H1 (cell line): Measurements from ENCODE around the gene PYGB. TPM values are rescaled to one million over a fixed set of nuclear protein-coding genes. Genes with fewer than 3 reads are reported as not detected.

Experiments
- CTCF ChIA-PET: fragments of 300-600 bp; sonication (Branson Sonifier 250); formaldehyde crosslinking; loops from one replicate; lab custom pipeline; 2021; ENCODE audit not compliant: partially characterized antibody; lab: Charles Lee
- POLR2A ChIA-PET: fragments of 300-600 bp; sonication (Branson Sonifier 250); formaldehyde crosslinking; loops from one replicate; lab custom pipeline; 2021; ENCODE audit warnings: inconsistent platforms; ENCODE audit not compliant: partially characterized antibody; lab: Charles Lee
- DNase-seq, 2 experiments: peaks; one replicate each; pipeline versions ENCODE4 v3.0.0 to v3.0.0-alpha.2; 2010 to 2022; ENCODE audit warnings: low spot score in 2 of 2, low read depth in 1 of 2, mixed read lengths in 1 of 2
- FAIRE-seq: peaks from 2 replicates; lab custom pipeline; 2011; peaks lifted over from hg19 to GRCh38; lab: Jason Lieb, UNC
- H2AFZ ChIP-seq: 2 replicates; pipeline ENCODE4 v1.8.1; 2012; ENCODE audit warnings: low read length, inconsistent platforms
- H2AK5ac ChIP-seq: 2 replicates; pipeline ENCODE4 v1.6.1; 2013; ENCODE audit warnings: low read depth, low read length
- H2BK120ac ChIP-seq: replicated peaks from 2 replicates; pipeline ENCODE3; 2013; ENCODE audit warnings: low read depth, low read length, inconsistent platforms
- H2BK12ac ChIP-seq: 2 replicates; pipeline ENCODE4 v1.6.1; 2013; ENCODE audit warnings: low read depth, low read length
- H2BK15ac ChIP-seq: 2 replicates; pipeline ENCODE4 v1.6.1; 2013; ENCODE audit warnings: low read length
- H2BK20ac ChIP-seq: 2 replicates; pipeline ENCODE4 v1.6.1; 2013; ENCODE audit warnings: low read length
- H2BK5ac ChIP-seq: 2 replicates; pipeline ENCODE4 v1.6.1; 2013; ENCODE audit warnings: low read depth, low read length
- H3K14ac ChIP-seq: 2 replicates; pipeline ENCODE4 v1.6.1; 2013; ENCODE audit warnings: inconsistent platforms; ENCODE audit not compliant: insufficient read length
- H3K18ac ChIP-seq: 2 replicates; pipeline ENCODE4 v1.6.1; 2013; ENCODE audit warnings: low read length; ENCODE audit errors: extremely low read depth
- H3K23ac ChIP-seq: 2 replicates; pipeline ENCODE4 v1.6.1; 2013; ENCODE audit warnings: inconsistent platforms; ENCODE audit not compliant: insufficient read length
- H3K23me2 ChIP-seq: 2 replicates; pipeline ENCODE4 v1.6.1; 2013; ENCODE audit warnings: low read depth, low read length
- H3K27ac ChIP-seq: 2 replicates; pipeline ENCODE4 v1.6.1; 2011; ENCODE audit warnings: low read depth, low read length, inconsistent platforms
- H3K27me3 ChIP-seq, 4 experiments: replicated peaks in 1 of 4; 1 replicate in 1 of 4; 2 replicates in 3 of 4; pipeline versions ENCODE4 v1.6.1 to v1.8.1; 2011 to 2013; ENCODE audit warnings: low read length in 3 of 4, mild to moderate bottlenecking in 3 of 4, inconsistent platforms in 2 of 4, mixed read lengths in 2 of 4, moderate library complexity in 1 of 4; ENCODE audit not compliant: control insufficient read depth in 3 of 4, insufficient read depth in 3 of 4; ENCODE audit errors: extremely low read depth in 1 of 4
- H3K36me3 ChIP-seq, 4 experiments: 2 replicates each; pipeline versions ENCODE4 v1.6.1 to v1.8.1; 2011 to 2013; ENCODE audit warnings: mild to moderate bottlenecking in 4 of 4, low read length in 3 of 4, moderate library complexity in 2 of 4, control low read depth in 1 of 4, inconsistent platforms in 1 of 4; ENCODE audit not compliant: insufficient read depth in 4 of 4, control insufficient read depth in 2 of 4
- H3K4ac ChIP-seq: replicated peaks from 2 replicates; pipeline ENCODE3; 2013; ENCODE audit warnings: low read length, low read depth, mixed read lengths, inconsistent platforms; ENCODE audit not compliant: insufficient read length
- H3K4me1 ChIP-seq, 4 experiments: replicated peaks in 1 of 4; 1 replicate in 1 of 4; 2 replicates in 3 of 4; pipeline versions ENCODE4 v1.6.1 to v1.8.1; 2011 to 2013; ENCODE audit warnings: low read length in 3 of 4, inconsistent platforms in 2 of 4, mixed read lengths in 1 of 4; ENCODE audit not compliant: insufficient read depth in 4 of 4, control insufficient read depth in 3 of 4
- H3K4me2 ChIP-seq, 2 experiments: 2 replicates each; pipeline versions ENCODE4 v1.6.1 to v1.8.1; 2011 to 2013; ENCODE audit warnings: low read depth in 2 of 2, low read length in 2 of 2, control low read depth in 1 of 2, inconsistent platforms in 1 of 2, mild to moderate bottlenecking in 1 of 2; ENCODE audit not compliant: insufficient read depth in 1 of 2
- H3K4me3 ChIP-seq, 4 experiments: fragments of 200-600, 300-600 bp in 1 of 4; sonication (generic), shearing (Covaris generic), sonication (Bioruptor Twin) in 1 of 4; 2 replicates each; pipeline versions ENCODE4 v1.5.1 to v1.8.1; 2011 to 2016; ENCODE audit warnings: low read length in 4 of 4, low read depth in 3 of 4, control low read depth in 2 of 4, inconsistent platforms in 2 of 4, mild to moderate bottlenecking in 2 of 4, mixed read lengths in 1 of 4, moderate library complexity in 1 of 4; ENCODE audit not compliant: insufficient read depth in 2 of 4; ENCODE audit errors: extremely low read depth in 1 of 4
- H3K56ac ChIP-seq: replicated peaks from 2 replicates; pipeline ENCODE3; 2013; ENCODE audit warnings: low read depth, mild to moderate bottlenecking, mixed read lengths, low read length, inconsistent platforms; ENCODE audit not compliant: insufficient read length
- H3K79me1 ChIP-seq: 2 replicates; pipeline ENCODE4 v1.6.1; 2013; ENCODE audit warnings: low read depth, low read length, control low read depth
- H3K79me2 ChIP-seq, 2 experiments: 2 replicates each; pipeline versions ENCODE4 v1.6.1 to v1.8.1; 2012 to 2013; ENCODE audit warnings: low read length in 2 of 2, mild to moderate bottlenecking in 2 of 2, inconsistent platforms in 1 of 2; ENCODE audit not compliant: insufficient read depth in 2 of 2, control insufficient read depth in 1 of 2
- H3K9ac ChIP-seq, 4 experiments: replicated peaks in 1 of 4; 1 replicate in 1 of 4; 2 replicates in 3 of 4; pipeline versions ENCODE4 v1.6.1 to v1.8.1; 2011 to 2013; ENCODE audit warnings: low read depth in 3 of 4, low read length in 3 of 4, control low read depth in 2 of 4, mild to moderate bottlenecking in 2 of 4, moderate library complexity in 2 of 4, inconsistent platforms in 1 of 4; ENCODE audit errors: extremely low read depth in 1 of 4
- H3K9me3 ChIP-seq, 2 experiments: 2 replicates each; pipeline versions ENCODE4 v1.6.1 to v1.8.1; 2012 to 2013; ENCODE audit warnings: mild to moderate bottlenecking in 2 of 2, moderate library complexity in 2 of 2, control low read depth in 1 of 2, inconsistent platforms in 1 of 2, low read depth in 1 of 2, low read length in 1 of 2, mixed read lengths in 1 of 2; ENCODE audit not compliant: insufficient read depth in 2 of 2
- H4K20me1 ChIP-seq, 2 experiments: replicated peaks in 1 of 2; 2 replicates each; pipeline versions ENCODE3 to v1.8.1; 2011 to 2013; ENCODE audit warnings: inconsistent platforms in 2 of 2, low read length in 2 of 2, mild to moderate bottlenecking in 1 of 2; ENCODE audit not compliant: insufficient read depth in 2 of 2, control insufficient read depth in 1 of 2
- H4K5ac ChIP-seq: 2 replicates; pipeline ENCODE4 v1.6.1; 2013; ENCODE audit warnings: low read length, low read depth, mixed read lengths, inconsistent platforms; ENCODE audit not compliant: insufficient read length
- H4K8ac ChIP-seq: 2 replicates; pipeline ENCODE4 v1.8.0; 2013; ENCODE audit warnings: mild to moderate bottlenecking, moderate library complexity, low read length, inconsistent platforms; ENCODE audit not compliant: insufficient read depth; ENCODE audit errors: extremely low read depth
- H4K91ac ChIP-seq: replicated peaks from 2 replicates; pipeline ENCODE3; 2013; ENCODE audit warnings: low read length, mixed read lengths, inconsistent platforms; ENCODE audit not compliant: insufficient read length
- BRCA1 ChIP-seq: IDR thresholded peaks from 2 replicates; pipeline ENCODE4 v1.6.1; 2012; ENCODE audit warnings: low read depth, low read length, improper control_type of control experiment
- CHD2 ChIP-seq: IDR thresholded peaks from 2 replicates; pipeline ENCODE4 v1.6.1; 2012; ENCODE audit warnings: low read length, improper control_type of control experiment
- TBP ChIP-seq: IDR thresholded peaks from 2 replicates; pipeline ENCODE4 v1.6.1; 2011; ENCODE audit warnings: low read depth, low read length, improper control_type of control experiment
- WGBS, 2 experiments: shearing (Covaris generic) in 1 of 2; methylation state at CpG; one replicate each; pipeline versions ENCODE4 v1.1.6 to v1.1.7; 2013 to 2015; ENCODE audit warnings: low lambda C conversion rate in 2 of 2, mixed read lengths in 2 of 2, inconsistent platforms in 1 of 2, low coverage in 1 of 2, missing lambda C conversion rate in 1 of 2; ENCODE audit not compliant: insufficient replicate concordance in 2 of 2, insufficient coverage in 1 of 2, insufficient read length in 1 of 2; ENCODE audit errors: extremely low coverage in 1 of 2, missing lambda C conversion rate in 1 of 2; 5-methylcytosine and 5-hydroxymethylcytosine counted together
- polyA plus RNA-seq, 7 experiments: library from polyadenylated mRNA; depleted of rRNA in 3 of 7; stranded (reverse) in 5 of 7; unstranded in 2 of 7; fragments of >200 nt in 5 of 7; fragments of 200-250 nt in 2 of 7; gene quantifications; 1 replicate in 5 of 7; 2 replicates in 1 of 7; 4 replicates in 1 of 7; pipeline versions ENCODE4 v1.2.1 to v1.2.3, GENCODE V29; 2011 to 2013; ENCODE audit warnings: missing spikeins in 2 of 7, mixed read lengths in 2 of 7
- total RNA-seq: library from RNA; stranded (reverse); fragmentation: NEBNext Ultra II Directional; extraction: Animal tissue kit (Norgen Biotek cat#: 25700); gene quantifications from 2 replicates; pipeline ENCODE4 v1.2.1, GENCODE V29; 2021

Gene PYGB
- total and polyA plus RNA-seq, 2 of the 8 experiments (the other 6 are each of a cell fraction or from before 2014, with no cell fraction given): 26.6 to 56.0 TPM

- Histone ChIP-seq H3K18ac (no peak overlapping the region), H3K4me2 (no peak overlapping the region), H2BK5ac (no peak overlapping the region), H4K20me1 (peaks cover 0 to 17% of the 10 kb centered on the region in 2 experiments), H2BK20ac (no peak overlapping the region), H3K4me1 (peaks cover 0 to 1% (median 0%) of the 10 kb centered on the region in 4 experiments; a peak in 1 of 7 replicates), H2BK120ac (no peak overlapping the region), H4K5ac (no peak overlapping the region), H2AFZ (no peak overlapping the region), H3K56ac (no peak overlapping the region), H3K27me3 (no peaks in the 10 kb centered on the region), H3K9ac (no peak overlapping the region), H4K91ac (no peak overlapping the region), H3K27ac (no peak overlapping the region), H3K14ac (no peak overlapping the region), H3K23ac (no peak overlapping the region), H3K79me2 (peaks cover 0 to 8% of the 10 kb centered on the region in 2 experiments; a peak in 1 of 4 replicates), H2BK12ac (no peak overlapping the region), H3K79me1 (peaks cover 8% of the 10 kb centered on the region), H3K9me3 (no peaks in the 10 kb centered on the region), H2AK5ac (no peak overlapping the region), H4K8ac (no peak overlapping the region), H2BK15ac (no peak overlapping the region), H3K23me2 (no peaks in the 10 kb centered on the region), H3K4ac (no peak overlapping the region), H3K36me3 (peaks cover 0 to 11% (median 5%) of the 10 kb centered on the region in 4 experiments; a peak in 3 of 8 replicates), H3K4me3 (no peak overlapping the region)
- CTCF ChIA-PET: interaction anchor here (0.7 to 5.5 kb wide), 5 partner anchors 9 to 80 kb away, joined by 3 to 42 read pairs (median 5); no protein-coding TSS in a partner anchor
- WGBS, 2 experiments: 92% methylated on average over 16 of the region's 16 CpGs; no CpG with 5 or more reads in 1 of the 2 experiments
- TF ChIP-seq TBP: no peak
- TF ChIP-seq BRCA1: no peak
- TF ChIP-seq CHD2: no peak
- DNase-seq (no peak), FAIRE-seq (no peak)
- POLR2A ChIA-PET: interaction anchor here (0.9 to 1.4 kb wide), 2 partner anchors 80 to 91 kb away, joined by 3 read pairs; no protein-coding TSS in a partner anchor
Measured at GRCh38 chr20:25318471-25319240, 70.8 kb downstream of the PYGB start.
